Endothelial cell (in vitro differentiated cells): ENCODE data around the gene TMEM52. TPM values are rescaled to one million over a fixed set of nuclear protein-coding genes. Genes with fewer than 3 reads are reported as not detected.

Experiments
- DNase-seq: peaks from one replicate; pipeline ENCODE4 v3.0.0; 2021; ENCODE audit warnings: low spot score
- H3K27ac Mint-ChIP-seq: one replicate; pipeline ENCODE4 v1.8.0; 2021; ENCODE audit warnings: mixed read lengths, inconsistent platforms; ENCODE audit not compliant: unreplicated experiment
- H3K27me3 Mint-ChIP-seq: one replicate; pipeline ENCODE4 v1.8.0; 2021; ENCODE audit warnings: mild to moderate bottlenecking, moderate library complexity, mixed read lengths, inconsistent platforms; ENCODE audit not compliant: unreplicated experiment
- H3K36me3 Mint-ChIP-seq: one replicate; pipeline ENCODE4 v1.8.0; 2021; ENCODE audit warnings: mild to moderate bottlenecking, low read depth, mixed read lengths, inconsistent platforms; ENCODE audit not compliant: unreplicated experiment
- H3K4me1 Mint-ChIP-seq: one replicate; pipeline ENCODE4 v1.8.0; 2021; ENCODE audit warnings: mild to moderate bottlenecking, mixed read lengths, inconsistent platforms; ENCODE audit not compliant: unreplicated experiment
- H3K4me3 Mint-ChIP-seq: one replicate; pipeline ENCODE4 v1.8.0; 2021; ENCODE audit warnings: mild to moderate bottlenecking, mixed read lengths, inconsistent platforms; ENCODE audit not compliant: unreplicated experiment
- H3K9me3 Mint-ChIP-seq: one replicate; pipeline ENCODE4 v1.8.0; 2021; ENCODE audit warnings: mixed read lengths, inconsistent platforms; ENCODE audit not compliant: unreplicated experiment
- CTCF ChIP-seq: fragments of 200-600 bp; sonication (generic); IDR thresholded peaks from one replicate; pipeline ENCODE4 v1.5.0; 2021; ENCODE audit warnings: antibody characterized with exemption; ENCODE audit not compliant: unreplicated experiment
- long read RNA-seq: library from polyadenylated mRNA; unstranded; transcript quantifications from one replicate; pipeline ENCODE4 v2.0.0, GENCODE V29; 2020; ENCODE audit not compliant: unreplicated experiment
- total RNA-seq: library from RNA; stranded (reverse); fragmentation: NEBNext Ultra II Directional; extraction: Animal tissue kit (Norgen Biotek cat#: 25700); gene quantifications from one replicate; pipeline ENCODE4 v1.2.1, GENCODE V29; 2021; ENCODE audit not compliant: unreplicated experiment

Gene TMEM52
- total RNA-seq = 0.92 TPM
- long read RNA-seq = 0 reads

DNA sequence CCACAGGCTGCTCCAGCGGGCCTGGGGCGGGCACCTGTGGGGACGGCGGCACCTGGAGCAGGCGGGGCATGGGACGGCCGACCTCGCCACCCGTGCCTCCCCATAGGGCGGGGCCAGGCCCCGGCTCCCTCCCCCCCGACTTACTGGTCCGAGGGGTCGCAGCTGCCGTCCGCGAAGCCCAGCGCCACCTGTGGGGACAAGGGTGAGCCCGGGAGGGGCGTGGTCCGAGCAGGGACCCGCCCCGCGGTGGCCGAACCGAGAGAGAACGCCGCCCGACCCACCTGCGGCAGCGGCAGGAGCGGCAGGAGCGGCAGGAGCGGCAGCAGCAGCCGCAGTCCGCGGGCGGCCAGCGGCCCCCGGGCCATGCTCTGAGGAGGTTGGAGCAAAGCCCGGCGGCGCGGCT, at the start of gene TMEM52:
TSS of gene TMEM52 (minus strand) at position 379 of the 403 bp plus-strand sequence. CDS start at position 365, 14 bp downstream.
- Mint-ChIP-seq H3K9me3 (no peaks in the 10 kb centered on the region), H3K36me3 (no peaks in the 10 kb centered on the region), H3K4me3 (peak within 1 kb of the TSS; percentile 62), H3K27me3 (no peaks in the 10 kb centered on the region), H3K27ac (no peak within 1 kb of the TSS), H3K4me1 (no peaks in the 10 kb centered on the region)
- no peak for TF ChIP-seq CTCF
- no peak for DNase-seq

DNA sequence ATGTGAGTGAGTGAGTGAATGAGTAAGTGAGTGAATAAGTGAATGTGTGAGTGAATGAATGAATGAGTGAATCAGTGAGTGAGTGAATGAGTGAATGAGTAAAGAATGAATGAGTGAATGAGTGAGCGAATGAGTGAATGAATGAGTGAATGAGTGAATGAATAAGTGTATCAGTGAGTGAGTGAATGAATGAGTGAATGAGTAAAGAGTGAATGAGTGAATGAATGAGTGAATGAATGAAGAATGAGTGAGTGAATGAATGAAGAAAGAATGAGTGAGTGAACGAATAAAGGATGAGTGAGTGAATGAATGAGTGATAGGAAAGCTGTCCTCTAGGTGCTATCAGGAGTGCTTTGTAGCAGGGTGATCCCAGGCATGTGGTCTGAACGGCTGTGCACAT, 48.8 kb upstream of the TMEM52 start:
- DNase-seq = no peak
- peak overlapping the region; percentile 75 for H3K27ac Mint-ChIP-seq
- H3K27me3 Mint-ChIP-seq = peaks cover 14% of the 10 kb centered on the region
- no peak for TF ChIP-seq CTCF
- H3K36me3 Mint-ChIP-seq = peaks cover 5% of the 10 kb centered on the region
- no peaks in the 10 kb centered on the region for H3K9me3 Mint-ChIP-seq
- H3K4me1 Mint-ChIP-seq = peaks cover 3% of the 10 kb centered on the region
- no peak overlapping the region for H3K4me3 Mint-ChIP-seq

GRCh38 chr1:1967151-1967550, 48.1 kb upstream of the TMEM52 start:
- no peak for DNase-seq
- Mint-ChIP-seq H3K27me3 (peaks cover 14% of the 10 kb centered on the region), H3K9me3 (no peaks in the 10 kb centered on the region), H3K36me3 (peaks cover 5% of the 10 kb centered on the region), H3K27ac (no peak overlapping the region), H3K4me3 (no peak overlapping the region), H3K4me1 (peaks cover 3% of the 10 kb centered on the region)
- no peak for TF ChIP-seq CTCF

- Mint-ChIP-seq H3K4me1 (peaks cover 3% of the 10 kb centered on the region), H3K9me3 (no peaks in the 10 kb centered on the region), H3K36me3 (peaks cover 5% of the 10 kb centered on the region), H3K4me3 (no peak overlapping the region), H3K27ac (no peak overlapping the region), H3K27me3 (peaks cover 10% of the 10 kb centered on the region)
- no peak for TF ChIP-seq CTCF
- DNase-seq = no peak
These were observed 47.1 kb upstream of the TMEM52 start for GRCh38 chr1:1966071-1966740.

DNA sequence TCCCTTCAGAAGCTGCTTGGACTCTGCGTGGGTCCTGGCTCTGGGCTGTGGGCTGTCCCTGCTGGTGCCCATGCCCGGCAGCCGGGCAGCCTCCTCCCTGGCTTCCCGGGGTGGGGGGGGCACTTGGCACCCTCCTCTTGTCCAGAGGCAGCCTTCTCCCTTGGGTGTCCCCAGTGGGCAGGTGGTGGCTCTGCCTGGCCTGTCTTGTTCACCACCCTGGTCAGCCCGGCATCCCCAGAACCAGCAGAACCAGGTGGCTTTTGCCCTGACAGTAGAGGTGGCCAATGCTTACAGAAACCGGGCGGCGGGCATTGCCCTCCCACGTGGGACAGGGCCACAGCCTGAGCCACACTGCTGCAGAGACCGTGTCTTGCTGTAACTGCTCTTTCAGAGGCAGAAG, 46.5 kb upstream of the TMEM52 start:
- no peak for TF ChIP-seq CTCF
- Mint-ChIP-seq H3K27me3 (peaks cover 6% of the 10 kb centered on the region), H3K4me3 (no peak overlapping the region), H3K27ac (no peak overlapping the region), H3K4me1 (peaks cover 3% of the 10 kb centered on the region), H3K36me3 (peaks cover 5% of the 10 kb centered on the region), H3K9me3 (no peaks in the 10 kb centered on the region)
- DNase-seq = no peak
